HL-60 (cell line): ENCODE results near the gene OR51A7.

Source experiments
- DNase-seq, 2 experiments: peaks; one replicate each; pipeline ENCODE4 v3.0.0-alpha.2; 2010 to 2020; ENCODE audit warnings: low read depth in 1 of 2, low spot score in 1 of 2
- H3K27ac ChIP-seq: fragments of 250-450 bp; sonication (Bioruptor Pico); replicated peaks from 2 replicates; pipeline ENCODE4 v1.5.1; 2020; ENCODE audit warnings: mild to moderate bottlenecking, moderate library complexity
- H3K27me3 ChIP-seq: fragments of 250-450 bp; sonication (Bioruptor Pico); 2 replicates; pipeline ENCODE4 v1.5.1; 2021; ENCODE audit warnings: mild to moderate bottlenecking, moderate library complexity; ENCODE audit not compliant: insufficient read depth, poor library complexity, severe bottlenecking
- H3K4me3 ChIP-seq: replicated peaks from 2 replicates; pipeline ENCODE4 v1.5.1; 2011; ENCODE audit warnings: mild to moderate bottlenecking, control low read depth, low read length; ENCODE audit not compliant: insufficient read depth
- CTCF ChIP-seq: IDR thresholded peaks from one replicate; pipeline ENCODE4 v1.5.1; 2011; ENCODE audit warnings: low read length, control low read depth, inconsistent platforms; ENCODE audit not compliant: insufficient read depth
- GABPA ChIP-seq: IDR thresholded peaks from 2 replicates; pipeline ENCODE4 v1.6.1; 2012; ENCODE audit warnings: low read depth
- POLR2AphosphoS5 ChIP-seq: IDR thresholded peaks from 2 replicates; pipeline ENCODE4 v1.6.1; 2012; ENCODE audit warnings: low read depth
- REST ChIP-seq: IDR thresholded peaks from 2 replicates; pipeline ENCODE4 v1.6.1; 2012; ENCODE audit warnings: low read depth; ENCODE audit not compliant: insufficient replicate concordance
- SPI1 ChIP-seq: IDR thresholded peaks from 2 replicates; pipeline ENCODE4 v1.6.1; 2012; ENCODE audit warnings: low read depth, mild to moderate bottlenecking, borderline replicate concordance

OR51A7 gene

GRCh38 chr11:4891996-4892640, 11.5 kb upstream of the OR51A7 start:
- no peak overlapping the region for H3K27ac ChIP-seq
- DNase-seq = no peak
- TF ChIP-seq REST (no peak), CTCF (no peak), POLR2AphosphoS5 (no peak), GABPA (no peak), SPI1 (no peak)
- no peak overlapping the region for H3K4me3 ChIP-seq
- H3K27me3 ChIP-seq = no peaks in the 10 kb centered on the region

GRCh38 chr11:4916581-4916980, 13.0 kb downstream of the OR51A7 start:
- no peak for DNase-seq
- no peaks in the 10 kb centered on the region for H3K27me3 ChIP-seq
- no peak for TF ChIP-seq GABPA
- no peak for TF ChIP-seq REST
- TF ChIP-seq POLR2AphosphoS5 = no peak
- no peak for TF ChIP-seq CTCF
- no peak for TF ChIP-seq SPI1
- H3K27ac ChIP-seq = no peak overlapping the region
- no peak overlapping the region for H3K4me3 ChIP-seq

GRCh38 chr11:4919250-4919649, 15.7 kb downstream of the OR51A7 start, which contains the start of gene OR51G2:
OR51G2 (minus strand) TSS chr11:4919350; CDS start chr11:4915663, 3,687 bp downstream.
- Histone ChIP-seq H3K4me3 (no peak within 1 kb of the TSS), H3K27ac (no peak within 1 kb of the TSS), H3K27me3 (no peaks in the 10 kb centered on the region)
- TF ChIP-seq REST = no peak
- no peak for TF ChIP-seq GABPA
- no peak for TF ChIP-seq POLR2AphosphoS5
- DNase-seq = no peak
